GM12878 (cell line): ENCODE measurements around the gene SH2D3A. TPM values are rescaled to one million over a fixed set of nuclear protein-coding genes. Genes with fewer than 3 reads are reported as not detected.

Source experiments
- BCL11A ChIP-seq: IDR thresholded peaks from 2 replicates; pipeline ENCODE4 v1.6.1; 2011; ENCODE audit warnings: low read depth, low read length
- BHLHE40 ChIP-seq, 2 experiments: fragments of 450-650 bp in 1 of 2; IDR thresholded peaks; 2 replicates each; pipeline ENCODE4 v1.6.1; 2011 to 2017; ENCODE audit warnings: low read depth in 2 of 2, borderline replicate concordance in 1 of 2, improper control_type of control experiment in 1 of 2, low read length in 1 of 2, mild to moderate bottlenecking in 1 of 2
- CBX5 ChIP-seq: sonication (generic); IDR thresholded peaks from 2 replicates; pipeline ENCODE4 v1.6.1; 2016; ENCODE audit warnings: low read depth, moderate library complexity, mild to moderate bottlenecking, inconsistent platforms
- CHD1 ChIP-seq: IDR thresholded peaks from 2 replicates; pipeline ENCODE4 v1.6.1; 2012; ENCODE audit warnings: low read depth, low read length, improper control_type of control experiment
- EZH2 ChIP-seq: IDR thresholded peaks from 2 replicates; pipeline ENCODE4 v1.6.1; 2012; ENCODE audit warnings: low read depth, mild to moderate bottlenecking, control low read depth, inconsistent platforms, low read length, borderline replicate concordance; ENCODE audit not compliant: control insufficient read depth
- HDAC6 ChIP-seq: fragments of 200-600 bp; sonication (generic); IDR thresholded peaks from one replicate; pipeline ENCODE4 v1.8.0; 2017; ENCODE audit warnings: antibody characterized with exemption; ENCODE audit not compliant: unreplicated experiment
- NBN ChIP-seq: fragments of 450-650 bp; IDR thresholded peaks from 2 replicates; pipeline ENCODE4 v1.6.1; 2016
- NFIC ChIP-seq: IDR thresholded peaks from 2 replicates; pipeline ENCODE4 v1.6.1; 2012; ENCODE audit warnings: low read depth, mild to moderate bottlenecking, inconsistent platforms, low read length, moderate library complexity
- NFYA ChIP-seq: IDR thresholded peaks from 2 replicates; pipeline ENCODE4 v1.6.1; 2011; ENCODE audit warnings: low read depth, mild to moderate bottlenecking, low read length, improper control_type of control experiment, borderline replicate concordance
- NR2C1 ChIP-seq: fragments of 450-650 bp; IDR thresholded peaks from 2 replicates; pipeline ENCODE4 v1.6.1; 2017; ENCODE audit warnings: antibody characterized with exemption, mild to moderate bottlenecking, moderate library complexity
- PAX8 ChIP-seq: fragments of 450-650 bp; IDR thresholded peaks from 2 replicates; pipeline ENCODE4 v1.6.1; 2017; ENCODE audit warnings: mild to moderate bottlenecking, moderate library complexity
- POLR2AphosphoS2 ChIP-seq: IDR thresholded peaks from 2 replicates; pipeline ENCODE4 v1.6.1; 2011; ENCODE audit warnings: low read depth, mild to moderate bottlenecking, low read length, improper control_type of control experiment, moderate library complexity
- POLR2AphosphoS5 ChIP-seq: IDR thresholded peaks from 2 replicates; pipeline ENCODE4 v1.6.1; 2011; ENCODE audit warnings: mild to moderate bottlenecking, low read length, inconsistent platforms
- RAD51 ChIP-seq: fragments of 450-650 bp; IDR thresholded peaks from 2 replicates; pipeline ENCODE4 v1.6.1; 2016; ENCODE audit warnings: moderate library complexity, mild to moderate bottlenecking, inconsistent platforms
- RB1 ChIP-seq: fragments of 450-650 bp; formaldehyde crosslinking; IDR thresholded peaks from 2 replicates; pipeline ENCODE4 v1.6.1; 2017; ENCODE audit warnings: mild to moderate bottlenecking, borderline replicate concordance
- RUNX3 ChIP-seq: IDR thresholded peaks from 2 replicates; pipeline ENCODE4 v1.6.1; 2012; ENCODE audit warnings: low read length, inconsistent platforms
- SREBF1 ChIP-seq: IDR thresholded peaks from 2 replicates; pipeline ENCODE4 v1.6.1; 2012; ENCODE audit warnings: mild to moderate bottlenecking, low read length
- SUPT20H ChIP-seq: IDR thresholded peaks from 2 replicates; pipeline ENCODE4 v1.6.1; 2011; ENCODE audit warnings: low read depth, mild to moderate bottlenecking, low read length, moderate library complexity, borderline replicate concordance; ENCODE audit not compliant: control insufficient read depth
- TCF12 ChIP-seq: IDR thresholded peaks from 2 replicates; pipeline ENCODE4 v1.6.1; 2011; ENCODE audit warnings: low read depth, mild to moderate bottlenecking, low read length
- YBX1 ChIP-seq: fragments of 450-650 bp; IDR thresholded peaks from 2 replicates; pipeline ENCODE4 v1.6.1; 2016; ENCODE audit warnings: antibody characterized with exemption
- ZNF207 ChIP-seq: fragments of 450-650 bp; IDR thresholded peaks from 2 replicates; pipeline ENCODE4 v1.6.1; 2014; ENCODE audit warnings: antibody characterized with exemption, mild to moderate bottlenecking, borderline replicate concordance
- ZNF217 ChIP-seq: fragments of 450-650 bp; IDR thresholded peaks from 2 replicates; pipeline ENCODE4 v1.6.1; 2017; ENCODE audit warnings: antibody characterized with exemption, mild to moderate bottlenecking
- ZNF384 ChIP-seq: IDR thresholded peaks from 2 replicates; pipeline ENCODE4 v1.6.1; 2012; ENCODE audit warnings: low read depth, mild to moderate bottlenecking, low read length, improper control_type of control experiment, borderline replicate concordance
- polyA plus RNA-seq, 11 experiments: library from polyadenylated mRNA; depleted of rRNA in 4 of 11; unstranded in 6 of 11; stranded (reverse) in 5 of 11; fragments of >200 nt; fragmentation: Nextera tagmentation in 4 of 11; fragmentation: Illumina TruSeq in 1 of 11; extraction: Ambion mirVana in 4 of 11; extraction: Trizol in 1 of 11; gene quantifications; 1 replicate in 1 of 11; 2 replicates in 10 of 11; pipeline versions ENCODE4 v1.2.1 to v1.2.3, GENCODE V29; 2011 to 2016; ENCODE audit warnings: inconsistent platforms in 2 of 11, missing spikeins in 2 of 11, low read depth in 1 of 11
- total RNA-seq, 4 experiments: library from RNA; depleted of rRNA in 3 of 4; stranded (reverse); fragments of >200 nt in 3 of 4; fragmentation: Illumina TruSeq in 1 of 4; extraction: Trizol in 1 of 4; gene quantifications; 2 replicates each; pipeline versions ENCODE4 v1.2.1 to v1.2.3, GENCODE V29; 2013 to 2021
- TF ChIP-seq, protein P1 (sequence below): fragments of 450-650 bp; formaldehyde crosslinking; IDR thresholded peaks from 2 replicates; pipeline ENCODE4 v1.5.0; 2022; ENCODE audit warnings: mild to moderate bottlenecking, missing genetic modification characterization
- TF ChIP-seq, protein P2 (sequence below): fragments of 450-650 bp; IDR thresholded peaks from 2 replicates; pipeline ENCODE4 v1.6.1; 2014; ENCODE audit warnings: mild to moderate bottlenecking

The SH2D3A gene
- total and polyA plus RNA-seq, 10 of the 15 experiments (the other 5 are each of a cell fraction or from before 2014, with no cell fraction given) = 0.77 to 24.4 (median 9.5) TPM

DNA sequence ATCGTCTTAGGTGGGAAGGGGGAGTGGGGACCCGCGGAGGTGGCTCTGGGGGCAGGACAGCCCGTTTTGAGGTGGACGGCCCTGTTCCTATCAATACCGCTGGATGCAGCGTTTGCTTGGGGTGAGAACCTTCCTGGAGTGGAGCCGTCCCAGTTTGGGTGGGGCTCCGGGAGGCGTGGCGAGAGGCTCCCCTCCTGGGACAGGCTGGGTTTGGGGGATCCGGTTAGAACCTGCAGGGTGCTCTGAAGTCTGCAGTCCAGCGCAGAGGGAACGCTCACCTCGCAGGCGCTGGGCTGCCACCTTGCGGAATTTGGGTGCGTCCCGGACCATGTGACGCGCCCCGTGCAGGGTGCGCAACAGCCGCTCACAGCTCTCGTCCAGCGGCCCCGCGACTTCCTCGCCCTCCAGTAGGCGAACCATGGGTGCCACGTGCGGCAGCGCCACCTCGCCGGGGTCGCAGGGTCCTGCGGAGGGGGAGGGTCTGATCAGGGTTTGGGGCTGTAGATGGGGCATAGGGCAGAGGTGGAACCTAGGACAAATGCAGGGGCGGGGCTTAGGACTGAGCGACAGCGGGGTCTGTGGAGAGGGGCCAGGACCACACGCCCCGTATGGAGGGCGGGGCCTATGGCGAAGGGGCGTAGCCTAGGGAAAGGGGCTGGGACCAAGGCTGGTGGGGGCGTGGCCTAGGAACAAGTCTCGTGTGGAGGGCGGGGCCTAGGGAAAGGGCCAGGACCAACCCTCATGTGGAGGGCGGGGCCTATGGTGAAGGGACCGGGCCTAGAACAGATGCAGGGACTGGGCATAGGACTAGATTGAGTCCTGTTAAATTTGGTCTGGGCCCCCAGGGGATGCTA, 13.8 kb downstream of the SH2D3A start (continued):
- TF ChIP-seq POLR2AphosphoS2 = no peak; the same call in 1 of the 2 replicates
- no peak for TF ChIP-seq SUPT20H
- peak; percentile 52; the same call in 1 of the 2 replicates for TF ChIP-seq POLR2AphosphoS5
- no peak for TF ChIP-seq HDAC6
- no peak for TF ChIP-seq PAX8
- TF ChIP-seq NR2C1 = no peak
- TF ChIP-seq CBX5 = no peak
- TF ChIP-seq CHD1 = no peak
- no peak for TF ChIP-seq NFYA
- TF ChIP-seq TCF12 = no peak
- TF ChIP-seq NBN = no peak; the same call in 1 of the 2 replicates
- no peak for TF ChIP-seq ZNF384
- TF ChIP-seq BHLHE40 (IDR thresholded peaks at IDR 0.05; ENCODE audit: borderline replicate concordance in 1 of 2, low read depth in 2 of 2, low read length in 1 of 2) = peak; percentile 92 to 96
- no peak for TF ChIP-seq EZH2
- no peak for TF ChIP-seq SREBF1
- TF ChIP-seq, protein P1, sequence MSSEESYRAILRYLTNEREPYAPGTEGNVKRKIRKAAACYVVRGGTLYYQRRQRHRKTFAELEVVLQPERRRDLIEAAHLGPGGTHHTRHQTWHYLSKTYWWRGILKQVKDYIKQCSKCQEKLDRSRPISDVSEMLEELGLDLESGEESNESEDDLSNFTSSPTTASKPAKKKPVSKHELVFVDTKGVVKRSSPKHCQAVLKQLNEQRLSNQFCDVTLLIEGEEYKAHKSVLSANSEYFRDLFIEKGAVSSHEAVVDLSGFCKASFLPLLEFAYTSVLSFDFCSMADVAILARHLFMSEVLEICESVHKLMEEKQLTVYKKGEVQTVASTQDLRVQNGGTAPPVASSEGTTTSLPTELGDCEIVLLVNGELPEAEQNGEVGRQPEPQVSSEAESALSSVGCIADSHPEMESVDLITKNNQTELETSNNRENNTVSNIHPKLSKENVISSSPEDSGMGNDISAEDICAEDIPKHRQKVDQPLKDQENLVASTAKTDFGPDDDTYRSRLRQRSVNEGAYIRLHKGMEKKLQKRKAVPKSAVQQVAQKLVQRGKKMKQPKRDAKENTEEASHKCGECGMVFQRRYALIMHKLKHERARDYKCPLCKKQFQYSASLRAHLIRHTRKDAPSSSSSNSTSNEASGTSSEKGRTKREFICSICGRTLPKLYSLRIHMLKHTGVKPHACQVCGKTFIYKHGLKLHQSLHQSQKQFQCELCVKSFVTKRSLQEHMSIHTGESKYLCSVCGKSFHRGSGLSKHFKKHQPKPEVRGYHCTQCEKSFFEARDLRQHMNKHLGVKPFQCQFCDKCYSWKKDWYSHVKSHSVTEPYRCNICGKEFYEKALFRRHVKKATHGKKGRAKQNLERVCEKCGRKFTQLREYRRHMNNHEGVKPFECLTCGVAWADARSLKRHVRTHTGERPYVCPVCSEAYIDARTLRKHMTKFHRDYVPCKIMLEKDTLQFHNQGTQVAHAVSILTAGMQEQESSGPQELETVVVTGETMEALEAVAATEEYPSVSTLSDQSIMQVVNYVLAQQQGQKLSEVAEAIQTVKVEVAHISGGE (CRISPR knock-in tag) = no peak
- no peak for TF ChIP-seq RB1
- TF ChIP-seq ZNF207 = peak; percentile 52; the same call in 1 of the 2 replicates
- TF ChIP-seq, protein P2, sequence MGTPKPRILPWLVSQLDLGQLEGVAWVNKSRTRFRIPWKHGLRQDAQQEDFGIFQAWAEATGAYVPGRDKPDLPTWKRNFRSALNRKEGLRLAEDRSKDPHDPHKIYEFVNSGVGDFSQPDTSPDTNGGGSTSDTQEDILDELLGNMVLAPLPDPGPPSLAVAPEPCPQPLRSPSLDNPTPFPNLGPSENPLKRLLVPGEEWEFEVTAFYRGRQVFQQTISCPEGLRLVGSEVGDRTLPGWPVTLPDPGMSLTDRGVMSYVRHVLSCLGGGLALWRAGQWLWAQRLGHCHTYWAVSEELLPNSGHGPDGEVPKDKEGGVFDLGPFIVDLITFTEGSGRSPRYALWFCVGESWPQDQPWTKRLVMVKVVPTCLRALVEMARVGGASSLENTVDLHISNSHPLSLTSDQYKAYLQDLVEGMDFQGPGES = no peak
- TF ChIP-seq ZNF217 = 0 out of 2 replicates have a peak, but pooled peaks have one; percentile 30
- no peak for TF ChIP-seq NFIC
- no peak for TF ChIP-seq YBX1
- TF ChIP-seq RAD51 = peak; percentile 83
- no peak for TF ChIP-seq RUNX3
- TF ChIP-seq BCL11A = 0 out of 2 replicates have a peak, but pooled peaks have one; percentile 9
